Peyer's patch (tissue), 4 donors: Measurements from ENCODE around the gene ENG. TPM values are rescaled to one million over a fixed set of nuclear protein-coding genes. Genes with fewer than 3 reads are reported as not detected.
"Not testable (repeated sequence)": the region's sequence is repeated elsewhere in the genome, so short reads cannot be mapped to it uniquely, and the experiment has no call there.

Source experiments
- DNase-seq, 3 donors: peaks; one replicate each; pipeline ENCODE4 v3.0.0-alpha.2; 2017 to 2019
- H3K27ac ChIP-seq, 4 donors: fragments of 200-600 bp; sonication (generic); one replicate each; pipeline ENCODE4 v1.5.1; 2016 to 2019
- H3K27me3 ChIP-seq, 2 donors: fragments of 200-600 bp; sonication (generic); one replicate each; pipeline ENCODE4 v1.5.1; 2019
- H3K36me3 ChIP-seq, 3 donors: fragments of 200-600 bp; sonication (generic); one replicate each; pipeline ENCODE4 v1.5.1; 2016 to 2019
- H3K4me1 ChIP-seq, 4 donors: fragments of 200-600 bp; sonication (generic); one replicate each; pipeline ENCODE4 v1.5.1; 2016 to 2019
- H3K4me3 ChIP-seq, 4 donors: fragments of 200-600 bp; sonication (generic); 1 replicate in 3 of 4; 2 replicates in 1 of 4; pipeline ENCODE4 v1.5.1; 2016 to 2019; ENCODE audit warnings: mild to moderate bottlenecking in 1 of 4
- H3K9me3 ChIP-seq, 4 donors: fragments of 200-600 bp; sonication (generic); one replicate each; pipeline ENCODE4 v1.5.1; 2016 to 2019; ENCODE audit warnings: mild to moderate bottlenecking in 1 of 4
- POLR2A ChIP-seq, 2 donors: fragments of 450-650 bp; IDR thresholded peaks; one replicate each; pipeline ENCODE4 v1.5.1; 2017; ENCODE audit warnings: antibody characterized with exemption in 2 of 2, mild to moderate bottlenecking in 2 of 2, moderate library complexity in 2 of 2
- total RNA-seq, 4 donors: library from RNA; depleted of rRNA; stranded (reverse); fragments of >200 nt; gene quantifications; one replicate each; pipeline ENCODE4 v1.1.0, GENCODE V29; 2016
- TF ChIP-seq, protein P1 (sequence below), 6 experiments: fragments of 450-650 bp in 4 of 6; fragments of 200-600 bp in 2 of 6; sonication (generic) in 1 of 6; IDR thresholded peaks; one replicate each; pipeline ENCODE4 v1.5.1; 2017 to 2019; ENCODE audit warnings: antibody characterized with exemption in 6 of 6, mild to moderate bottlenecking in 3 of 6, moderate library complexity in 1 of 6

The ENG gene
- total RNA-seq, 4 donors from 2014 or later, result 7.0 to 49.5 (median 25.0) TPM

DNA sequence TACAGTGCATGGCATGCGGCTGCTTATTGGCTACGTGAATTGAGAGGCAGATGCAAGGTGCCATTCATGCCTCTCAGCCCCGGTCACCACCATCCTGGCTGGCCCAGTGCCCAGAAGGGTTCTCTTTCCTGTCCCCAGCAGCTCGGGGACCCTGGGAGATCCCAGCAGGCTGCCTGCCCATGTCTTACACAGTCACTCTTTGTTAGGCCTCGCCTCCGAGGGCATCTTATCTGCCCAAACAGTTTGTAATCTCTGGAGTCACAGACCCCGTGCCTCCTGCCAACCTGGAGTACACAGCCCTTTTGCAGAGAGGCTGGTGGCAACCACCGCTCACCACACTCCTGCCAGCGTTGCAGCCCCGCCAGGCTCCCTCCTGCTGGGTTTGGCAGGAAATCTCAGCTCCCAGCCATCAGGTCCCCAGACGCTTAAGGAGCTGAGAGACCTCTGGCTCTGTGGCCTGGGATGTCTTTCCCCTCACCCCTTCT, 30.0 kb upstream of the ENG start:
- Histone ChIP-seq H3K27ac (no peak overlapping the region), H3K36me3 (peaks cover 0 to 22% (median 0%) of the 10 kb centered on the region in 3 donors), H3K9me3 (no peaks in the 10 kb centered on the region), H3K4me1 (no peaks in the 10 kb centered on the region), H3K27me3 (no peaks in the 10 kb centered on the region), H3K4me3 (no peak overlapping the region)
- DNase-seq, result no peak
- TF ChIP-seq, protein P1, sequence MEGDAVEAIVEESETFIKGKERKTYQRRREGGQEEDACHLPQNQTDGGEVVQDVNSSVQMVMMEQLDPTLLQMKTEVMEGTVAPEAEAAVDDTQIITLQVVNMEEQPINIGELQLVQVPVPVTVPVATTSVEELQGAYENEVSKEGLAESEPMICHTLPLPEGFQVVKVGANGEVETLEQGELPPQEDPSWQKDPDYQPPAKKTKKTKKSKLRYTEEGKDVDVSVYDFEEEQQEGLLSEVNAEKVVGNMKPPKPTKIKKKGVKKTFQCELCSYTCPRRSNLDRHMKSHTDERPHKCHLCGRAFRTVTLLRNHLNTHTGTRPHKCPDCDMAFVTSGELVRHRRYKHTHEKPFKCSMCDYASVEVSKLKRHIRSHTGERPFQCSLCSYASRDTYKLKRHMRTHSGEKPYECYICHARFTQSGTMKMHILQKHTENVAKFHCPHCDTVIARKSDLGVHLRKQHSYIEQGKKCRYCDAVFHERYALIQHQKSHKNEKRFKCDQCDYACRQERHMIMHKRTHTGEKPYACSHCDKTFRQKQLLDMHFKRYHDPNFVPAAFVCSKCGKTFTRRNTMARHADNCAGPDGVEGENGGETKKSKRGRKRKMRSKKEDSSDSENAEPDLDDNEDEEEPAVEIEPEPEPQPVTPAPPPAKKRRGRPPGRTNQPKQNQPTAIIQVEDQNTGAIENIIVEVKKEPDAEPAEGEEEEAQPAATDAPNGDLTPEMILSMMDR (IDR thresholded peaks at IDR 0.05), result no peak
- no peak for TF ChIP-seq POLR2A (IDR thresholded peaks at IDR 0.05)

GRCh38 chr9:127883959-127884358, 29.5 kb upstream of the ENG start:
- TF ChIP-seq, protein P1 (IDR thresholded peaks at IDR 0.05), result no peak
- no peak for TF ChIP-seq POLR2A (IDR thresholded peaks at IDR 0.05)
- Histone ChIP-seq H3K4me3 (no peak overlapping the region), H3K36me3 (peaks cover 0 to 22% (median 0%) of the 10 kb centered on the region in 3 donors), H3K9me3 (no peaks in the 10 kb centered on the region), H3K27ac (no peak overlapping the region), H3K4me1 (no peaks in the 10 kb centered on the region), H3K27me3 (no peaks in the 10 kb centered on the region)
- no peak for DNase-seq

DNA sequence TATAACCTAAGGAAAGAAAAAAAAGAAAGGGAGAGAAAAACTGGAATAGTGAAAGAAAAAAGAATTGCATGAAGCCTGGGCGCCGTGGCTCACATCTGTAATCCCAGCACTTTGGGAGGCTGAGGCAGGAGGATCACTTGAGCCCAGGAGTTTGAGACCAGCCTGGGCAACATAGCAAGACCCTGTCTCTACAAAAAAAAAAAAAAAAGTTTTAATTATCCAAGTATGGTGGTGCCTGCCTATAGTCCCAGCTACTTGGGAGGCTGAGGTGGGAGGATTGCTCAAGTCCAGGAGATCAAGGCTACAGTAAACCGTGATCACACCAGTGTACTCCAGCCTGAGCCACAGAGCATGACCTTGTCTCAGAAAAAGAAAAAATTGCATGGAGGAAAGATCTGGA, 27.3 kb upstream of the ENG start:
- H3K27ac ChIP-seq, H3K9me3 ChIP-seq, DNase-seq, H3K27me3 ChIP-seq, H3K36me3 ChIP-seq, H3K4me3 ChIP-seq: not testable (repeated sequence)
- H3K4me1 ChIP-seq, result peaks cover 0 to 18% (median 0%) of the 10 kb centered on the region in 4 donors

- no peaks in the 10 kb centered on the region for H3K9me3 ChIP-seq
- TF ChIP-seq, protein P1 (IDR thresholded peaks at IDR 0.05), result no peak
- no peak for TF ChIP-seq POLR2A (IDR thresholded peaks at IDR 0.05)
- H3K4me1 ChIP-seq, result peaks cover 0 to 31% (median 0%) of the 10 kb centered on the region in 4 donors
- no peaks in the 10 kb centered on the region for H3K36me3 ChIP-seq
- no peak overlapping the region for H3K27ac ChIP-seq
- DNase-seq, result no peak
- no peak overlapping the region for H3K4me3 ChIP-seq
- no peaks in the 10 kb centered on the region for H3K27me3 ChIP-seq
Observed at GRCh38 chr9:127880143-127880542, 25.7 kb upstream of the ENG start.

DNA sequence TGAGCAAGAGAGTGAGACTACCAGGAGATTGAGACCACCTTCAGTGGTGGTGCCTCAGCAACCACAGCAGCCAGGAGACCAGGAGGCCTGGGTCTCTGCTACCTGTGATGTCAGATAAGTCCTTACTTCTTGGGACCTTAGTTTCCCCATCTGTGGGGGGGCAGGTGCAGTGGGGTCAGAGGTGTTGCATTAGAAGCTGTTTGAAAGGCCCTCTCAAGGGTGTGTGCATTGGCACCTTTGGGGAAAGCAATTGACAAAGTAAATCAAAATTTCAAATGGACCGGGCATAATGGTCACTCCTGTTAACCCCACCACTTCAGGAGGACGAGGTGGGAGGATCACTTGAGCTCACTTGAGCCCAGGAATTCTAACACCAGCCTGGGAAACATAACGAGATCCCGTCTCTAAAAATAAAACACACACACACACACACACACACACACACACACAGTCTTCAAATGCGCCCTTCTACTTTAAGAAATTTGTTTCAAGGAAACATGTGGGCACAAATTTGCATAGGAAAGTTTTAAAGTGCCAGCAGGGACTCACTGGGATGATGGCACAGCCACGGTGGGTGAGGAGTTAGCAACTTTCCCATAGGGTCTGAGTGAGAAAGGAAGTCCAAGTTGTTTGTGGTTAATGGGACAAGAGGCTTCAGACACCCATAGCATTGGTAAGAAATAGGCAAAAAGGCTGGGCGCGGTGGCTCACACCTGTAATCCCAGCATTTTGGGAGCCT, 24.4 kb upstream of the ENG start:
- Histone ChIP-seq H3K4me1 (peaks cover 0 to 41% (median 0%) of the 10 kb centered on the region in 4 donors), H3K9me3 (no peaks in the 10 kb centered on the region), H3K27ac (no peak overlapping the region), H3K27me3 (no peaks in the 10 kb centered on the region), H3K4me3 (no peak overlapping the region), H3K36me3 (no peaks in the 10 kb centered on the region)
- TF ChIP-seq, protein P1 (IDR thresholded peaks at IDR 0.05), result no peak
- TF ChIP-seq POLR2A (IDR thresholded peaks at IDR 0.05), result no peak
- DNase-seq, result no peak

GRCh38 chr9:127878001-127878651, 23.7 kb upstream of the ENG start:
- TF ChIP-seq POLR2A (IDR thresholded peaks at IDR 0.05), result no peak
- TF ChIP-seq, protein P1 (IDR thresholded peaks at IDR 0.05), result no peak
- Histone ChIP-seq H3K36me3 (no peaks in the 10 kb centered on the region), H3K9me3 (no peaks in the 10 kb centered on the region), H3K27ac (peak overlapping the region in 2 of 4 donors; percentile 50 to 67), H3K4me3 (peak overlapping the region; percentile 27 to 70 (median 48)), H3K27me3 (no peaks in the 10 kb centered on the region), H3K4me1 (peaks cover 0 to 45% (median 0%) of the 10 kb centered on the region in 4 donors)
- DNase-seq, result no peak
